ENCODE data around the gene TIGD6. TPM values are rescaled to one million over a fixed set of nuclear protein-coding genes. Genes with fewer than 3 reads are reported as not detected.

Gene TIGD6
- total RNA-seq, 2 donors from 2014 or later = 2.1 to 3.0 TPM

GRCh38 chr5:150044329-150044681, 43.9 kb upstream of the TIGD6 start:
- peaks cover 23 to 52% of the 10 kb centered on the region in 2 donors for H3K36me3 ChIP-seq (replicated peaks in 1 of 2; ENCODE audit: insufficient read depth in 1 of 2, low read depth in 2 of 2)
- H3K27ac ChIP-seq = no peak overlapping the region
- no peak for TF ChIP-seq POLR2A (IDR thresholded peaks at IDR 0.05)
- no peak for TF ChIP-seq CTCF (IDR thresholded peaks at IDR 0.05)
- no peaks in the 10 kb centered on the region for H3K27me3 ChIP-seq
- no peaks in the 10 kb centered on the region for H3K4me1 ChIP-seq
- no peaks in the 10 kb centered on the region for H3K9me3 ChIP-seq
- no peak overlapping the region for H3K4me3 ChIP-seq
- ATAC-seq = no peak
- no peak for DNase-seq
- intact Hi-C loops (cut with DNase I) = no loop called here

- DNase-seq (no peak), ATAC-seq (no peak)
- Histone ChIP-seq H3K9me3 (no peaks in the 10 kb centered on the region), H3K36me3 (replicated peaks in 1 of 2; ENCODE audit: insufficient read depth in 1 of 2, low read depth in 2 of 2) (peaks cover 23 to 47% of the 10 kb centered on the region in 2 donors), H3K4me1 (no peaks in the 10 kb centered on the region), H3K27me3 (no peaks in the 10 kb centered on the region), H3K27ac (no peak overlapping the region), H3K4me3 (no peak overlapping the region)
- TF ChIP-seq POLR2A (IDR thresholded peaks at IDR 0.05) (no peak), CTCF (IDR thresholded peaks at IDR 0.05) (no peak)
- WGBS, 2 donors = 79% methylated on average over 4 of the region's 4 CpGs
- intact Hi-C loops (cut with DNase I) = no loop called here
Observed at GRCh38 chr5:150043657-150044328, 43.3 kb upstream of the TIGD6 start.

GRCh38 chr5:150042459-150042858, 42.0 kb upstream of the TIGD6 start:
- no peak for ATAC-seq
- DNase-seq = no peak
- WGBS, 2 donors = 90% methylated on average over 3 of the region's 3 CpGs
- Histone ChIP-seq H3K27me3 (no peaks in the 10 kb centered on the region), H3K4me3 (no peak overlapping the region), H3K9me3 (no peaks in the 10 kb centered on the region), H3K36me3 (replicated peaks in 1 of 2; ENCODE audit: insufficient read depth in 1 of 2, low read depth in 2 of 2) (peaks cover 17 to 42% of the 10 kb centered on the region in 2 donors), H3K27ac (no peak overlapping the region), H3K4me1 (no peaks in the 10 kb centered on the region)
- intact Hi-C loops (cut with DNase I) = no loop called here
- no peak for TF ChIP-seq POLR2A (IDR thresholded peaks at IDR 0.05)

GRCh38 chr5:150038547-150038946, 38.1 kb upstream of the TIGD6 start:
- Histone ChIP-seq H3K9me3 (no peaks in the 10 kb centered on the region), H3K4me3 (no peak overlapping the region), H3K4me1 (no peaks in the 10 kb centered on the region), H3K27me3 (no peaks in the 10 kb centered on the region), H3K36me3 (replicated peaks in 1 of 2; ENCODE audit: insufficient read depth in 1 of 2, low read depth in 2 of 2) (peaks cover 20 to 48% of the 10 kb centered on the region in 2 donors), H3K27ac (no peak overlapping the region)
- no peak for TF ChIP-seq POLR2A (IDR thresholded peaks at IDR 0.05)
- no peak for TF ChIP-seq CTCF (IDR thresholded peaks at IDR 0.05)
- ATAC-seq (no peak), DNase-seq (no peak)
- intact Hi-C loops (cut with DNase I) = no loop called here
- 69 to 77% methylated on average over 2 of the region's 2 CpGs for WGBS, 2 donors

GRCh38 chr5:150036513-150036912, 36.1 kb upstream of the TIGD6 start:
- no peak for TF ChIP-seq POLR2A (IDR thresholded peaks at IDR 0.05)
- no peak for TF ChIP-seq CTCF (IDR thresholded peaks at IDR 0.05)
- H3K27me3 ChIP-seq = no peaks in the 10 kb centered on the region
- H3K4me1 ChIP-seq = no peaks in the 10 kb centered on the region
- peak in 1 of 4 donors; percentile 33 for DNase-seq
- H3K4me3 ChIP-seq = no peak overlapping the region
- H3K27ac ChIP-seq = no peak overlapping the region
- no peaks in the 10 kb centered on the region for H3K9me3 ChIP-seq
- H3K36me3 ChIP-seq (replicated peaks in 1 of 2; ENCODE audit: insufficient read depth in 1 of 2, low read depth in 2 of 2) = peaks cover 12 to 48% of the 10 kb centered on the region in 2 donors
- intact Hi-C loops (cut with DNase I) = no loop called here
- ATAC-seq = peak; percentile 55
- 87 to 91% methylated on average over 9 of the region's 9 CpGs for WGBS, 2 donors
